ENCODE data around the gene NDUFV3.

DNA sequence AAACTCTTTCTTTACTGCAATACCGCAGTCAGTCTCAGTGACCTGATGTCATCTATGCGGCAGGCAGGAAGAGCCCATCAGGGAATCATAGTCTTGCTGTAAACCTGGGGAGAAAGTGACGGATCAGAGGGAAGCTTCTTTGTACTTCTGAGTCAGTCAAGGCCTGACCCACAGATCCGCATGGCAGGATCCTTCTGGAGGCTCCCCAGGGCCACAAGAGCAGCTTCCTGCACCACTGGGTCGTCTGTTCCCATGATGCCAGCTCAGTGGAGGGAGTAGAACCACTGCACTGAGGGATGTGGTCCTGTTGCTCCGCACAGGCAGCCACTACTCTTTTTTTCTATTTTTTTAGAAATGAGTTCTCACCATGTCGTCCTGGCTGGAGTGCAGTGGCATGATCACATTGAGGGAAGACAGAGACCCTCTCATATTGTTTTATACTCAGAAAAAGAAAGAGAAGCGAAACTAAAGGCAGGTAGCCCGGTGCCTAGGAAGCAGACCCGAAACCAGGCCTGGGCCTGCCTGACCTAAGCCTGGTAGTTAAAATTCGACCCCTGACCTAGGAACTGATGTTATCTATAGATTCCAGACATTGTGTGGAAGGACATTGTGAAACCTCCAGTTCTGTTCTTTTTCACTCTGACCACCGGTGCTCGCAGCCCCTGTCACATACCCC is 38.6 kb downstream of the NDUFV3 start:
- TF ChIP-seq, protein P1, sequence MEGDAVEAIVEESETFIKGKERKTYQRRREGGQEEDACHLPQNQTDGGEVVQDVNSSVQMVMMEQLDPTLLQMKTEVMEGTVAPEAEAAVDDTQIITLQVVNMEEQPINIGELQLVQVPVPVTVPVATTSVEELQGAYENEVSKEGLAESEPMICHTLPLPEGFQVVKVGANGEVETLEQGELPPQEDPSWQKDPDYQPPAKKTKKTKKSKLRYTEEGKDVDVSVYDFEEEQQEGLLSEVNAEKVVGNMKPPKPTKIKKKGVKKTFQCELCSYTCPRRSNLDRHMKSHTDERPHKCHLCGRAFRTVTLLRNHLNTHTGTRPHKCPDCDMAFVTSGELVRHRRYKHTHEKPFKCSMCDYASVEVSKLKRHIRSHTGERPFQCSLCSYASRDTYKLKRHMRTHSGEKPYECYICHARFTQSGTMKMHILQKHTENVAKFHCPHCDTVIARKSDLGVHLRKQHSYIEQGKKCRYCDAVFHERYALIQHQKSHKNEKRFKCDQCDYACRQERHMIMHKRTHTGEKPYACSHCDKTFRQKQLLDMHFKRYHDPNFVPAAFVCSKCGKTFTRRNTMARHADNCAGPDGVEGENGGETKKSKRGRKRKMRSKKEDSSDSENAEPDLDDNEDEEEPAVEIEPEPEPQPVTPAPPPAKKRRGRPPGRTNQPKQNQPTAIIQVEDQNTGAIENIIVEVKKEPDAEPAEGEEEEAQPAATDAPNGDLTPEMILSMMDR (IDR thresholded peaks at IDR 0.05; ENCODE audit: low read depth, low read length, poor library complexity, severe bottlenecking): no peak
- no peak for TF ChIP-seq EZH2phosphoT487 (IDR thresholded peaks at IDR 0.05; ENCODE audit: borderline replicate concordance, low read length)
